ENCODE results near the gene JMJD6.
"Not testable (repeated sequence)": the region's sequence is repeated elsewhere in the genome, so short reads cannot be mapped to it uniquely, and the experiment has no call there.

- not testable (repeated sequence) for TF ChIP-seq POLR2A, CTCF (IDR thresholded peaks at IDR 0.05)
Observed at GRCh38 chr17:76698466-76698977, 27.9 kb downstream of the JMJD6 start.

Data from adrenal gland (tissue), 5 donors.